Pericardium fibroblast (primary cell): ENCODE results near the gene MAD2L2. TPM values are rescaled to one million over a fixed set of nuclear protein-coding genes. Genes with fewer than 3 reads are reported as not detected.

Experiments
- total RNA-seq: library from RNA; depleted of rRNA; stranded (reverse); fragments of >200 nt; gene quantifications from 2 replicates; pipeline ENCODE4 v1.2.3, GENCODE V29; 2015

The MAD2L2 gene
- total RNA-seq = 31.4 and 34.9 TPM in 2 replicates

DNA sequence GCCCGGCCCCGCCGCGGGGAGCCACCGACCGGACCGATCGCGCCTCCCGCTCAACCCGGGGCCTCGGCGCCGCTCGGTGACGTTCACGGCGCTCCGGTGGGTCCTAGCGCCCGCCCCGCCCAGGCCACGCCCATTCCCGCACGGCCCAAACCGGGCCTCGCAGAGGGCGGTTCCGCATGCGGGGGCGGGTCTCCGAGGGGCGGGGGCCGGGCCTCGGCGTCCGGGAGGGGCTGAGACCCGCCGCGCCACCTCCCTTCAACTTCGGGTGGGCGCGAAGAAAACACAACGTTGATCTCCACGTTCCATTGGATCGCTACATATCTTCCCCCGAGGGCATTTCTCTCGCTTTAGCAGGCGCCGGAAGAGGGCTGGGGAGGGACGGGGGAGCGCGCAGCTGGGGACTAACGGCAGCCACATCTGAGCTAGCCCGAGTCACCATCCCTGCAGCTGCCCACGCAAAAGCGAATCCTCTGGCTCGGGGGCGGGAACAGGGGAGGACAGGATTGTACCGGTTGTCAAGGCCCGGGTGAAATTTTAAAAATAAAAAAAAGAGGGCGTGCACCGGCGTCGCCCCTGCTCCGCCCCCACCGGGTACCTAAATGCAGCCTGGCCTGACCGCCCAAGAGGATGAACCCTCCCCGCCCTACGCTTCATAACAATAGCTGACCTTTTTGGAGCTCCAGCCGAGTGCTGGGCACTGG lies at the start of gene MAD2L2:
Gene MAD2L2 (minus strand): TSS at position 78 of the 701 bp plus-strand sequence. CDS start 547 bp downstream, outside the sequence.

GRCh38 chr1:11691302-11691914 lies 10.5 kb upstream of the MAD2L2 start, which contains the start of gene DRAXIN:
Gene DRAXIN (plus strand): TSS chr1:11691710. CDS start chr1:11706259, 14,549 bp downstream.

DNA sequence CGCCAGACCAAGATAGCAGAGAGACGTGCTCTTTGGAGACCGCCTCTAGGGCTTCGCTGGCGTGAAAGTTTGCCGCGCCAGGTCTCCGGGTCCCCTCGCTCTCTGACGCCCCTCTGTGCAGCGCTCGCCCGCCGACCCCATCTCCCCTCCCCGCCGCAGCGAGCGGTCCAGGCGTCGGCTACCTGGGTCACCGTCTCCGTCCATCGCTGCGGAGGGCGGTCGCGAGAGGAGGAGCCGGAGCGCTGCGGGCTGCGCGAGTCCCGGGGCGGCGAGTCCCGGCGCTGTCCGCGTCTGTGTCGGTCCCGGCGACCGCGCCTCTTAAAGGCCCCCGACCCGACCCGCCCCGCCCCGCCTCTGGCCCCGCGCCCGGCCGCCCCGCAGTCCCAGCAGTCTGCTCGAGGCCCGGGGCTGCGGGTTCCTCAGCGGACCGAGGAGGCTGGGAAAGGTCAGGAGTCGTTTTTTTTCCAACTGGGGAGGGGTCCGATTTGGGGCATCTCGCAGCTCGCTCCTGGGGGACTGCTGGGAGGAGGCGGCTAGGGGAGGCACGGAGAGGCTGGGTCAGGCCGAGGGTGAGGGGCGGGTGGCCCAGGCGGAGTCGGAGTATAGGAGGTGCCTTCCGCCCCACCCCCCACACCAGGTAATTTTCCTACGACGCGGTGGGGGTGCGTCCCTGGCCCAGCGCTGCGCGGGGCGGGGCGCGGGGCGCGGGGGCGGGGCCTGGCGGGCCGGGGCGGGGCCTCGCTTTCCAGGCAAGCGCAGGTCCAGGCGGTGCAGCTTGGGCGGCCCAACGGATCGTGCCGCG lies 26.6 kb downstream of the MAD2L2 start, which contains the start of the genes FBXO2 and FBXO44:
Gene FBXO2 (minus strand): TSS at position 293 of the 802 bp plus-strand sequence. CDS start 89 bp downstream, at position 204.
Gene FBXO44 (plus strand): TSS at position 741 of the 802 bp plus-strand sequence. CDS start 959 bp downstream, outside the sequence.

Other genes starting within 250 kb of the MAD2L2 start
- under 0.01 TPM in 1 of 2 replicates, not detected in the other for gene DISP3, start 202.0 kb downstream of the MAD2L2 start, total RNA-seq
- 0.47 and 2.0 TPM in 2 replicates for gene FBXO2, start 26.7 kb downstream of the MAD2L2 start, total RNA-seq
- 11.6 and 12.1 TPM in 2 replicates for gene FBXO44, start 26.3 kb downstream of the MAD2L2 start, total RNA-seq
- gene FBXO6, start 16.9 kb downstream of the MAD2L2 start, total RNA-seq = 3.9 and 6.2 TPM in 2 replicates
- gene DRAXIN, start 10.6 kb upstream of the MAD2L2 start, total RNA-seq = under 0.01 TPM in 1 of 2 replicates, not detected in the other
- gene AGTRAP, start 55.0 kb upstream of the MAD2L2 start, total RNA-seq = 46.9 and 59.1 TPM in 2 replicates
- 0.93 TPM in 1 of 2 replicates, not detected in the other for gene C1orf167, start 81.0 kb upstream of the MAD2L2 start, total RNA-seq
- 19.0 and 20.1 TPM in 2 replicates for gene MTHFR, start 124.8 kb upstream of the MAD2L2 start, total RNA-seq
- gene CLCN6, start 125.0 kb upstream of the MAD2L2 start, total RNA-seq = 9.6 and 17.8 TPM in 2 replicates
- gene NPPA, start 166.6 kb upstream of the MAD2L2 start, total RNA-seq = not detected in 2 replicates
- not detected in 2 replicates for gene NPPB, start 177.8 kb upstream of the MAD2L2 start, total RNA-seq
- 77.4 and 81.2 TPM in 2 replicates for gene KIAA2013, start 245.3 kb upstream of the MAD2L2 start, total RNA-seq